CD4-positive, CD25-positive, alpha-beta regulatory T cell (primary cell): Measurements from ENCODE around the gene GSK3B. TPM values are rescaled to one million over a fixed set of nuclear protein-coding genes. Genes with fewer than 3 reads are reported as not detected.

Experiments
- ATAC-seq, 2 donors: fragments of 150-1000 bp; cut with Tn5 transposase; one replicate each; pipeline ENCODE4 v1.10.0; 2021; ENCODE audit warnings: low read depth in 2 of 2, moderate number of reproducible peaks in 2 of 2, moderate library complexity in 1 of 2
- DNase-seq, 3 donors: peaks; one replicate each; pipeline versions ENCODE4 v3.0.0 to v3.0.0-alpha.2; 2012 to 2022; ENCODE audit warnings: mixed read lengths in 1 of 3
- H3K27ac ChIP-seq: one replicate; pipeline ENCODE4 v1.7.0; 2013; ENCODE audit warnings: mild to moderate bottlenecking, low read length; ENCODE audit not compliant: insufficient read depth, poor library complexity, severe bottlenecking
- H3K27me3 ChIP-seq: one replicate; pipeline ENCODE4 v1.7.0; 2013; ENCODE audit warnings: low read length; ENCODE audit not compliant: control insufficient read depth, insufficient read depth
- H3K36me3 ChIP-seq: one replicate; pipeline ENCODE4 v1.7.0; 2013; ENCODE audit warnings: mild to moderate bottlenecking, low read length, moderate library complexity; ENCODE audit not compliant: control insufficient read depth, insufficient read depth
- H3K4me1 ChIP-seq: 2 replicates; pipeline ENCODE4 v1.7.0; 2013; ENCODE audit warnings: mild to moderate bottlenecking, low read length; ENCODE audit not compliant: insufficient read depth, control insufficient read depth, poor library complexity, severe bottlenecking
- H3K4me3 ChIP-seq: one replicate; pipeline ENCODE4 v1.7.0; 2013; ENCODE audit warnings: low read depth, mild to moderate bottlenecking, low read length, moderate library complexity
- H3K9me3 ChIP-seq, 2 experiments: 1 replicate in 1 of 2; 2 replicates in 1 of 2; pipeline ENCODE4 v1.7.0; 2013; ENCODE audit warnings: low read length in 2 of 2, mild to moderate bottlenecking in 1 of 2, moderate library complexity in 1 of 2; ENCODE audit not compliant: control insufficient read depth in 2 of 2
- H3K27ac Mint-ChIP-seq, 3 donors: one replicate each; pipeline ENCODE4 v1.8.0; 2020 to 2022; ENCODE audit warnings: mild to moderate bottlenecking in 3 of 3, mixed read lengths in 3 of 3, moderate library complexity in 2 of 3
- H3K27me3 Mint-ChIP-seq: one replicate; pipeline ENCODE4 v1.8.0; 2022; ENCODE audit warnings: mild to moderate bottlenecking, mixed read lengths
- H3K36me3 Mint-ChIP-seq: one replicate; pipeline ENCODE4 v1.8.0; 2020; ENCODE audit warnings: mixed read lengths
- H3K4me1 Mint-ChIP-seq, 4 donors: one replicate each; pipeline ENCODE4 v1.8.0; 2020 to 2022; ENCODE audit warnings: mixed read lengths in 4 of 4, mild to moderate bottlenecking in 1 of 4
- H3K4me3 Mint-ChIP-seq, 4 donors: one replicate each; pipeline ENCODE4 v1.8.0; 2020 to 2022; ENCODE audit warnings: mild to moderate bottlenecking in 4 of 4, mixed read lengths in 4 of 4, moderate library complexity in 3 of 4
- H3K9me3 Mint-ChIP-seq, 7 donors: one replicate each; pipeline ENCODE4 v1.8.0; 2020 to 2022; ENCODE audit warnings: mixed read lengths in 7 of 7, mild to moderate bottlenecking in 3 of 7, moderate library complexity in 2 of 7
- polyA plus RNA-seq, 4 donors: library from polyadenylated mRNA; unstranded; fragments of 300-500 nt; fragmentation: Illumina TruSeq; gene quantifications; one replicate each; pipeline ENCODE4 v1.2.3, GENCODE V29; 2021
- total RNA-seq: library from RNA; stranded (reverse); gene quantifications from one replicate; pipeline ENCODE4 v1.2.3, GENCODE V29; 2022

GSK3B gene
- total and polyA plus RNA-seq, 5 donors from 2014 or later, result 12.9 to 45.4 (median 15.7) TPM

DNA sequence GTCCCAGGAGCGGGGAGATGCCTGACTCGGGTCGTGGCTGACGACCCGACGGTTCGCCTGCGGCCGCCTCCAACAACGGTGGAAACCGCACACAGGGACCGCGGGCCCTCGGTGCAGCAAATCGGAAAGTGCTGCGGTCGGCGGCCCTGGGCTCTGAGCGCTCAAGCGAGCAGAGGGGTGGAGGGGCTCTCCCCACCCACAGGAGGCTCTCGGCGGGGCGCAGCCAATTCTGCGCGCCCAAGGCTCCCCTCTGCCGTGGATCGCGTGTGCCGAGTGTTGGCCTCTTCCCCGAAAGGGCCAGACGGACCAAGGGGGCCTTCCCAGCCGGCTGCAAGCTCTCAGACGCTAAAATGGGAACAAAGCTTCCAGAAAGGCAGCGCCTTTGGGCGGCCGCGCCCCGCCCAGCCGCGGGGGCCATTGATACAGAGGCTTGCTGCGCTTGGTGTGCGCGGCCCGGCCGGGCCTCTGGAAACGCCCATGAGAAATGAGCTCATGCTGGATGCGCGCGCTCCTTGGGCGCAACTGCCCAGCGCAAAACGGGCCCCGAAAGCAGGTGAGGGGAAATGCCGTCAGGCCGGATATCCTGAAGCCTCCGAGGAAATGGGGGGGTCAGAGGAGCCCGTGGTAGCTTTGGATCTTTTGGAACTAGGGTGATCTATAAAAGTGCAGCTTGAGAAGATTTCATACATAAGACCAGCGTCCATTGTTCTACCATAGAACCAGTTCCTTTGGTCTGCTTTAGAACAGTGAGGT, 1.2 kb upstream of the GSK3B start:
- Mint-ChIP-seq H3K4me1 (peaks cover 11 to 33% (median 25%) of the 10 kb centered on the region in 4 donors), H3K27me3 (peaks cover 6% of the 10 kb centered on the region), H3K27ac (peak overlapping the region in 1 of 3 donors; percentile 99), H3K9me3 (no peaks in the 10 kb centered on the region), H3K36me3 (peaks cover under 1% of the 10 kb centered on the region), H3K4me3 (no peak overlapping the region)
- Histone ChIP-seq H3K27ac (peak overlapping the region; percentile 100), H3K4me3 (peak overlapping the region; percentile 87), H3K36me3 (no peaks in the 10 kb centered on the region), H3K4me1 (peaks cover 38% of the 10 kb centered on the region), H3K27me3 (no peaks in the 10 kb centered on the region), H3K9me3 (no peaks in the 10 kb centered on the region)
- DNase-seq, result peak; percentile 80 to 94 (median 85)
- ATAC-seq, result peak; percentile 9 to 16

DNA sequence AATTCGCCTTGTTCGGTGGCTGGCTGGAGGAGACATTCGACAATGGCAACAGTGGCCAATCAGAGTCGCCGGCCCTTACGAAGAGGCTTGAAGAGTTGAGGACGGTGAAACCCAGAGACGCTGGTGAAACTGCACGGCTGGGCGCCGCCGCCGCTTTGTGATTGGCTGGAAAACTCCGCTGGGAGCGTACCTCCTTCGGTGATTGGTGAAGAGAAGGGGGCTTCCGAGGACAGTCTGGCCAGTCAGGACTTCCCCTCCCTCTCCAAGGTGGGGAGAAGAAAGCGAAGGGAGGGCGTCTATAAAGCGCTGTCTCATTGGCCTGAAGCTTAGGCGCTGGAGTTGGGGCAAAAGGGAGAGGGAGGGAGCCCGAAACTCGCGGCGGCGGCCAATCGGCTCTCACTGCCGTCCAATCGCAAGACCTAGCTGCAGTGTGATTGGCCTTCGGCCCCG, 554 bp upstream of the GSK3B start:
- H3K27me3 Mint-ChIP-seq, result peaks cover 6% of the 10 kb centered on the region
- peak overlapping the region in 1 of 3 donors; percentile 99 for H3K27ac Mint-ChIP-seq
- Histone ChIP-seq H3K36me3 (no peaks in the 10 kb centered on the region), H3K27ac (peak overlapping the region; percentile 100), H3K4me3 (peak overlapping the region; percentile 61), H3K4me1 (peaks cover 44% of the 10 kb centered on the region), H3K9me3 (no peaks in the 10 kb centered on the region), H3K27me3 (no peaks in the 10 kb centered on the region)
- H3K9me3 Mint-ChIP-seq, result no peaks in the 10 kb centered on the region
- peak; percentile 70 to 75 for ATAC-seq
- no peak overlapping the region for H3K4me3 Mint-ChIP-seq
- no peaks in the 10 kb centered on the region for H3K36me3 Mint-ChIP-seq
- H3K4me1 Mint-ChIP-seq, result peaks cover 11 to 32% (median 21%) of the 10 kb centered on the region in 4 donors
- peak; percentile 99 to 100 (median 100) for DNase-seq

DNA sequence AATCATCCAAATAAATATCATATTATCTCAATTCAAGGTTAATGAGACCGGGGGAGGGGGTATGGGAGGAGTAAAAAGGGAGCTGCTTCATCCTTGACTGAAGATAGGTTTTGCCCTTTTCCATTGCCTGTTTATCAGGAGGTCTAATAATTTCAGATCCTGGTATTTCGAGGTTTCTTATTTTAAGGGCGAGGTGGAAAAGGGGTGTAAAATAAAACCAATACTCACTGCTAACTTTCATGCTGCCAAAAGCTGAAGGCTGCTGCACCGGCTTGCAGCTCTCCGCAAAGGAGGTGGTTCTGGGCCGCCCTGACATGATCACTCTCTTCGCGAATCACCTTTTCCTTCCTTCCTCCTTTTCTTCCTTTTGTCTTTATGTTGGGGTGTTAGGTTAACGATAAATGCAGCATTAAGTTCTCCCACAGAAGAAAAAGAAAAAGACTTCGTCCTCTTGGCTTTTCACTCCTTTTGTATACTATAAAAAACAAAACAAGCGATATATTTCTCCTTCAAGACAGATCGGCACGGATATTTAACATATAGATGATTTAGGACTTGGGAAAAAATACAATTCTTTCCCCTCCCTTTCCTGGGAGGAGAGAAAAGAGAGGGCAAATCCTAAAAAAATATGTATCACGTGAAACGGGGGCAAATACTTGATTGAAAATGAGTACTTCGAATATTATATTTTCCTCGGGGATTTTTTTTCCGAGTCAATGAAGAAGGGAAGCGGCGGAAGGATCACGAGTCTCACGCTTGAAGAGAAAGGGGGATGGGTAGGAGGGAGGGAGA, 932 bp downstream of the GSK3B start:
- Mint-ChIP-seq H3K27ac (no peak overlapping the region), H3K27me3 (peaks cover 6% of the 10 kb centered on the region), H3K4me3 (no peak overlapping the region), H3K9me3 (no peaks in the 10 kb centered on the region), H3K36me3 (peaks cover 5% of the 10 kb centered on the region), H3K4me1 (peaks cover 14 to 33% (median 24%) of the 10 kb centered on the region in 4 donors)
- no peaks in the 10 kb centered on the region for H3K9me3 ChIP-seq
- ATAC-seq (no peak), DNase-seq (peak; percentile 8 to 42 (median 22))
- peak overlapping the region; percentile 100 for H3K27ac ChIP-seq
- H3K4me3 ChIP-seq, result peak overlapping the region; percentile 98
- H3K27me3 ChIP-seq, result no peaks in the 10 kb centered on the region
- no peaks in the 10 kb centered on the region for H3K36me3 ChIP-seq
- H3K4me1 ChIP-seq, result peaks cover 58% of the 10 kb centered on the region

DNA sequence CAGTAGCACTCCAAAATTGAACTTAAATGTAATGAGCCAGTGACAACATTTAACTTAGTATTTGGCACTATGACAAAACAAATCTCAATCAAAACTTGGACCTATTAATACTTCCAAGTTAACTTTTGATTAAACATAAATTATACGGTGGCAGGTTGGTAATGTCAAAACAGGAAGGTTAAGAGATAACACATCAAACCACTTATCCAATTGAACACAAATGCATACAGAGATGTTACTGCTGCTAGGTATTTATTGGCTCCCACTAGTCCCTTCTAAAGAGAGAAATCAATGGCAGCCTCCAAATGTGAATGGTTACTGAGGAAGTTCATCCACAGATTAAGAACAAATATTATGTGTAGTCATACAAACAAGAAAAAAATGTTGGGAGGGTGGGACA, 1.8 kb downstream of the GSK3B start:
- no peaks in the 10 kb centered on the region for H3K36me3 ChIP-seq
- Mint-ChIP-seq H3K36me3 (peaks cover 5% of the 10 kb centered on the region), H3K4me3 (no peak overlapping the region), H3K4me1 (peaks cover 14 to 34% (median 24%) of the 10 kb centered on the region in 4 donors), H3K27me3 (peaks cover 6% of the 10 kb centered on the region), H3K9me3 (no peaks in the 10 kb centered on the region), H3K27ac (no peak overlapping the region)
- peak overlapping the region; percentile 98 for H3K4me3 ChIP-seq
- H3K27me3 ChIP-seq, result no peaks in the 10 kb centered on the region
- H3K4me1 ChIP-seq, result peaks cover 60% of the 10 kb centered on the region
- H3K27ac ChIP-seq, result peak overlapping the region; percentile 100
- peak in 1 of 3 donors; percentile 16 for DNase-seq
- no peak for ATAC-seq
- no peaks in the 10 kb centered on the region for H3K9me3 ChIP-seq

DNA sequence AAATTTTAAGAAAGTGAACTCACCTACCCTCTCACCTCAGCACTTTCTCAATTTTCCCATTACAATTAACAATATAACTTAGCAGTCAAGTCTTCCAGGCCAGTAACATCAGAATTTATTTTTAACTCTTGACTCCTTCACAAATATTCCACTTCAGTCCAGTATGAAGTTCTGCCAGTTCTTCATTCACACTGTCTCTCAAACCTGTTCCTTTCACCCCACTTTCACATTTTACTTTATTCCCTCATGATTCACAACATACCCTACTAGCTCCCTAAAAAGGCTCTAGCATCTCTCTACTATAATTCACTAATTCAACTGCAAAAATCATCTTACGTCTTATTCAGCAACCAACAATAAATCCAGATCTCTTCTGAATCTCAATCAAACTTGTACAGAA, 3.8 kb downstream of the GSK3B start:
- no peaks in the 10 kb centered on the region for H3K9me3 ChIP-seq
- no peak for ATAC-seq
- no peak for DNase-seq
- H3K4me1 ChIP-seq, result peaks cover 62% of the 10 kb centered on the region
- Mint-ChIP-seq H3K36me3 (peaks cover 5% of the 10 kb centered on the region), H3K4me3 (no peak overlapping the region), H3K9me3 (no peaks in the 10 kb centered on the region), H3K27me3 (peaks cover 6% of the 10 kb centered on the region), H3K4me1 (peaks cover 19 to 33% (median 26%) of the 10 kb centered on the region in 4 donors), H3K27ac (no peak overlapping the region)
- no peak overlapping the region for H3K27ac ChIP-seq
- H3K4me3 ChIP-seq, result peak overlapping the region; percentile 98
- H3K36me3 ChIP-seq, result peaks cover under 1% of the 10 kb centered on the region
- no peaks in the 10 kb centered on the region for H3K27me3 ChIP-seq

DNA sequence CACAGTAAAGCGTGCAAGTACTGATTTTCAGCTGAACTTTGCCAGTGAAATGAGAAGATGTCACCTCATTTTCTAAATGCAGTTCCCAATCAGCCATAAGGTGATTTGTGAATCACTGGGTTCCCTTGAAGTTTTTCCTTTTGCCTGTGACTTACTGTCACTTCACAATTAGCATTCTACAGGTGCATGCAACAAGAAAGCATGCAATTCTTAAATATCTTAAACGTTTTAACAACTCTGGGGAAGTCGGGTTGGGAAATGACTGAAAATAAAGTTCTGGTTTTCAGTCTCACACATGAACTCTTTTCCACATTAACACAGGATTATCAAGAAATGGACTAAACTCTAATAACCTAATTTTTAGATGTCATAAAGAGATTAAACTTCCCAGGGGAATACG, 5.2 kb downstream of the GSK3B start:
- DNase-seq (no peak), ATAC-seq (no peak)
- Mint-ChIP-seq H3K9me3 (no peaks in the 10 kb centered on the region), H3K36me3 (peaks cover 5% of the 10 kb centered on the region), H3K27ac (peak overlapping the region in 1 of 3 donors; percentile 67), H3K4me3 (peak overlapping the region in 3 of 4 donors; percentile 45 to 64 (median 46)), H3K27me3 (no peaks in the 10 kb centered on the region), H3K4me1 (peaks cover 20 to 35% (median 23%) of the 10 kb centered on the region in 4 donors)
- H3K4me1 ChIP-seq, result peaks cover 63% of the 10 kb centered on the region
- no peak overlapping the region for H3K27ac ChIP-seq
- H3K36me3 ChIP-seq, result peaks cover 3% of the 10 kb centered on the region
- H3K27me3 ChIP-seq, result no peaks in the 10 kb centered on the region
- H3K4me3 ChIP-seq, result peak overlapping the region; percentile 70
- no peaks in the 10 kb centered on the region for H3K9me3 ChIP-seq

DNA sequence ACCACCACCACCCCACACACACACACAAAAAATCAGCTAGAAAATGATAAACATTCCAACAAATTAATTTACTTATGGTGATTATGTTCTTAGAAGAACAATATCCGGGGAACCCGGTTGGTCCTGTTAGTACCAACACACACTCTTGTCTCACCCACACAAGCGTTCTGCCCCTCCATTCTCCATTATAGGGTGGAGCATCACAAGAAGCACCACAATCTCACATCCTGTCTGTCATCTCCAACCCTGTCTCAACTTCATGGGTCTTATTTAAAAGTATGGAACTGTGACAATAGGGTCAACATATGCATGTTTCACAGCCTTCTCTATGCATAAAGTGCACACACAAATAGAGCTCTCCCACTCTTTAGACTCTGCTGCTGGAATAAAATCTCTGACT, 5.6 kb downstream of the GSK3B start:
- peaks cover 3% of the 10 kb centered on the region for H3K36me3 ChIP-seq
- peak overlapping the region; percentile 45 to 83 (median 55) for H3K4me3 Mint-ChIP-seq
- no peaks in the 10 kb centered on the region for H3K9me3 ChIP-seq
- ATAC-seq, result no peak
- peak in 1 of 3 donors; percentile 41 for DNase-seq
- peak overlapping the region; percentile 70 for H3K4me3 ChIP-seq
- H3K27me3 ChIP-seq, result no peaks in the 10 kb centered on the region
- H3K9me3 Mint-ChIP-seq, result no peaks in the 10 kb centered on the region
- peak overlapping the region in 2 of 3 donors; percentile 38 to 67 for H3K27ac Mint-ChIP-seq
- H3K27me3 Mint-ChIP-seq, result no peaks in the 10 kb centered on the region
- peaks cover 63% of the 10 kb centered on the region for H3K4me1 ChIP-seq
- H3K4me1 Mint-ChIP-seq, result peaks cover 23 to 39% (median 27%) of the 10 kb centered on the region in 4 donors
- H3K36me3 Mint-ChIP-seq, result peaks cover 5% of the 10 kb centered on the region
- no peak overlapping the region for H3K27ac ChIP-seq
